ENCODE results near the gene SLC16A10.

DNA sequence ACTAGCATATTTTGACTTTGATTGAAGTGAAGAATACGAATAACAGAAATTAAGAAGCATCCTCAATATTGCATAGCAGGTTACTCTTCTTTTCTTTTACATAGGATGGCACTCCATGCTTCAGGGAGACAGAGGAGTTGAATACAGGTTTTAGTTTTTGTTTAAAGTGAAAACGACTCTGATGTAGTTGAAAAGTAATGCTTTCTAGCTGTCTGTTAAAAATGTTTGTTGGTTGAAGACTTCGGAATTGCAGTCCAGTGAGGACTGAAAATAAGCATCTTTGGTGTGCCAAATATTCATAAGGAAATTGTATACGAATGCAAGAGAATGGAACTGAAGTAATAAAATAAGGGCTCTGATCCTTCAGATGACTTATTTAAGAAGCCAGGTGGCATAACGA lies 618 bp upstream of the SLC16A10 start:
- TF ChIP-seq, protein P1, sequence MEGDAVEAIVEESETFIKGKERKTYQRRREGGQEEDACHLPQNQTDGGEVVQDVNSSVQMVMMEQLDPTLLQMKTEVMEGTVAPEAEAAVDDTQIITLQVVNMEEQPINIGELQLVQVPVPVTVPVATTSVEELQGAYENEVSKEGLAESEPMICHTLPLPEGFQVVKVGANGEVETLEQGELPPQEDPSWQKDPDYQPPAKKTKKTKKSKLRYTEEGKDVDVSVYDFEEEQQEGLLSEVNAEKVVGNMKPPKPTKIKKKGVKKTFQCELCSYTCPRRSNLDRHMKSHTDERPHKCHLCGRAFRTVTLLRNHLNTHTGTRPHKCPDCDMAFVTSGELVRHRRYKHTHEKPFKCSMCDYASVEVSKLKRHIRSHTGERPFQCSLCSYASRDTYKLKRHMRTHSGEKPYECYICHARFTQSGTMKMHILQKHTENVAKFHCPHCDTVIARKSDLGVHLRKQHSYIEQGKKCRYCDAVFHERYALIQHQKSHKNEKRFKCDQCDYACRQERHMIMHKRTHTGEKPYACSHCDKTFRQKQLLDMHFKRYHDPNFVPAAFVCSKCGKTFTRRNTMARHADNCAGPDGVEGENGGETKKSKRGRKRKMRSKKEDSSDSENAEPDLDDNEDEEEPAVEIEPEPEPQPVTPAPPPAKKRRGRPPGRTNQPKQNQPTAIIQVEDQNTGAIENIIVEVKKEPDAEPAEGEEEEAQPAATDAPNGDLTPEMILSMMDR (IDR thresholded peaks at IDR 0.05): no peak
- no peak for TF ChIP-seq POLR2A (IDR thresholded peaks at IDR 0.05)
